K562 (cell line): ENCODE measurements around the gene CHIC2. TPM values are rescaled to one million over a fixed set of nuclear protein-coding genes. Genes with fewer than 3 reads are reported as not detected.

Experiments
- ATAC-seq: fragments of 200-7000 bp; cut with Tn5 transposase; 3 replicates; pipeline ENCODE4 v1.9.1; 2020; ENCODE audit warnings: moderate library complexity
- BruUV-seq: library from RNA; stranded (reverse); fragments of 400-500 nt; replicated peaks from 2 replicates; lab custom pipeline; 2021; lab: Mats Ljungman, UMichigan
- CTCF ChIA-PET: fragments of 300-600 bp; formaldehyde crosslinking; extraction: SDS; loops from one replicate; lab custom pipeline; 2021; ENCODE audit warnings: low intra/inter-chr PET ratio; lab: Yijun Ruan, JAX
- POLR2A ChIA-PET: fragments of 300-600, 350-650 bp; sonication (Branson Sonifier 250); formaldehyde crosslinking; extraction: SDS; loops from one replicate; lab custom pipeline; 2021; ENCODE audit warnings: antibody characterized with exemption, inconsistent platforms; lab: Yijun Ruan, JAX
- DNase-seq, 4 experiments: peaks; one replicate each; pipeline versions ENCODE4 v3.0.0 to v3.0.0-alpha.2; 2011 to 2018; ENCODE audit warnings: low spot score in 3 of 4, mixed read lengths in 3 of 4; ENCODE audit errors: extremely low read depth in 1 of 4
- FAIRE-seq: peaks from 2 replicates; lab custom pipeline; 2011; peaks lifted over from hg19 to GRCh38; lab: Jason Lieb, UNC
- H2AFZ ChIP-seq: 2 replicates; pipeline ENCODE4 v1.6.0; 2011; ENCODE audit warnings: low read depth, low read length, control low read depth, inconsistent platforms
- H3K27ac ChIP-seq: fragments of 200-600 bp; 3 replicates; pipeline ENCODE4 v1.8.0; 2011; ENCODE audit warnings: low read depth, mild to moderate bottlenecking, control low read depth, inconsistent platforms, low read length, moderate library complexity, mixed read lengths; ENCODE audit errors: extremely low read depth
- H3K27me3 ChIP-seq, 2 experiments: fragments of 300-600 bp in 1 of 2; 2 replicates in 1 of 2; 3 replicates in 1 of 2; pipeline versions ENCODE4 v1.6.0 to v1.8.0; 2011; ENCODE audit warnings: inconsistent platforms in 2 of 2, low read length in 2 of 2, mild to moderate bottlenecking in 1 of 2, mixed read lengths in 1 of 2, moderate library complexity in 1 of 2; ENCODE audit not compliant: control insufficient read depth in 2 of 2, insufficient read depth in 2 of 2
- H3K36me3 ChIP-seq: fragments of 300-600 bp; 3 replicates; pipeline ENCODE4 v1.8.0; 2011; ENCODE audit warnings: mild to moderate bottlenecking, low read length, inconsistent platforms; ENCODE audit not compliant: control insufficient read depth, insufficient read depth
- H3K4me1 ChIP-seq, 2 experiments: fragments of 200-600 bp in 1 of 2; replicated peaks in 1 of 2; 2 replicates in 1 of 2; 3 replicates in 1 of 2; pipeline versions ENCODE4 v1.5.1 to v1.8.0; 2011; ENCODE audit warnings: inconsistent platforms in 2 of 2, low read length in 2 of 2, mild to moderate bottlenecking in 1 of 2, mixed read lengths in 1 of 2, moderate library complexity in 1 of 2; ENCODE audit not compliant: control insufficient read depth in 2 of 2, insufficient read depth in 2 of 2
- H3K4me2 ChIP-seq: 2 replicates; pipeline ENCODE4 v1.6.1; 2011; ENCODE audit warnings: low read length, control low read depth, inconsistent platforms, mixed read lengths; ENCODE audit not compliant: insufficient read depth
- H3K4me3 ChIP-seq: fragments of 200-600 bp; sonication (generic), shearing (Covaris generic); 2 replicates; pipeline ENCODE4 v1.5.1; 2016; ENCODE audit warnings: control low read depth, inconsistent platforms
- H3K79me2 ChIP-seq: fragments of 200-600 bp; 3 replicates; pipeline ENCODE4 v1.8.0; 2011; ENCODE audit warnings: low read length, inconsistent platforms; ENCODE audit not compliant: control insufficient read depth, insufficient read depth
- H3K9ac ChIP-seq, 2 experiments: 2 replicates each; pipeline versions ENCODE4 v1.6.0 to v1.6.1; 2011; ENCODE audit warnings: low read depth in 2 of 2, low read length in 2 of 2, control low read depth in 1 of 2, inconsistent platforms in 1 of 2, mild to moderate bottlenecking in 1 of 2, mixed read lengths in 1 of 2; ENCODE audit not compliant: insufficient read depth in 1 of 2
- H3K9me1 ChIP-seq: one replicate; pipeline ENCODE4 v1.6.0; 2011; ENCODE audit warnings: inconsistent platforms, mild to moderate bottlenecking, low read length, moderate library complexity; ENCODE audit not compliant: control insufficient read depth, insufficient read depth
- H3K9me3 ChIP-seq: replicated peaks from 2 replicates; pipeline ENCODE4 v1.5.1; 2011; ENCODE audit warnings: low read depth, low read length, inconsistent platforms; ENCODE audit not compliant: control insufficient read depth, insufficient read depth
- H4K20me1 ChIP-seq: replicated peaks from 2 replicates; pipeline ENCODE4 v1.6.1; 2011; ENCODE audit warnings: low read length, inconsistent platforms, mixed read lengths; ENCODE audit not compliant: control insufficient read depth, insufficient read depth
- CREB1 ChIP-seq, 2 experiments: sonication (generic) in 1 of 2; formaldehyde crosslinking in 1 of 2; IDR thresholded peaks; 2 replicates each; pipeline versions ENCODE4 v1.6.1 to v1.8.0; 2012 to 2022; ENCODE audit warnings: inconsistent platforms in 1 of 2, mild to moderate bottlenecking in 1 of 2, missing genetic modification reagents in 1 of 2, moderate library complexity in 1 of 2
- DIDO1 ChIP-seq: fragments of 450-650 bp; IDR thresholded peaks from 2 replicates; pipeline ENCODE4 v1.6.1; 2016; ENCODE audit warnings: low read depth, missing biosample characterization, missing genetic modification characterization
- NUFIP1 ChIP-seq: fragments of 450-650 bp; IDR thresholded peaks from 2 replicates; pipeline ENCODE4 v1.6.1; 2018; ENCODE audit not compliant: partially characterized antibody
- PML ChIP-seq: IDR thresholded peaks from 2 replicates; pipeline ENCODE4 v1.6.1; 2012; ENCODE audit warnings: low read length, inconsistent platforms
- SMARCE1 ChIP-seq: fragments of 450-650 bp; IDR thresholded peaks from 2 replicates; pipeline ENCODE4 v1.7.1; 2016; ENCODE audit warnings: mild to moderate bottlenecking
- STAG1 ChIP-seq: sonication (generic); formaldehyde crosslinking; IDR thresholded peaks from 2 replicates; pipeline ENCODE4 v1.5.0; 2020; ENCODE audit warnings: missing genetic modification reagents, borderline replicate concordance
- TCF3 ChIP-seq: sonication (generic); formaldehyde crosslinking; IDR thresholded peaks from 2 replicates; pipeline ENCODE4 v1.4.0; 2020; ENCODE audit warnings: mild to moderate bottlenecking, missing genetic modification reagents
- TRIM24 ChIP-seq, 2 experiments: fragments of 450-650 bp; IDR thresholded peaks; 2 replicates each; pipeline ENCODE4 v1.6.1; 2016
- WGBS: fragments of 100-300 bp; shearing (Covaris generic); methylation state at CpG from one replicate; pipeline ENCODE4 v1.1.6; 2016; ENCODE audit warnings: low coverage, mixed read lengths; ENCODE audit not compliant: insufficient coverage; ENCODE audit errors: missing lambda C conversion rate; 5-methylcytosine and 5-hydroxymethylcytosine counted together
- in situ Hi-C: fragments of 300-500 bp; cut with MboI; formaldehyde crosslinking; loops from 4 replicates; pipeline ENCODE4 v1.15.0; 2018; ENCODE audit warnings: inconsistent platforms, mixed read lengths
- intact Hi-C: fragments of 100-400 bp; cut with micrococcal nuclease; formaldehyde crosslinking; loops from 2 replicates; pipeline ENCODE4 v1.14.2; 2022
- polyA plus RNA-seq, 8 experiments: library from polyadenylated mRNA; depleted of rRNA in 4 of 8; stranded (reverse) in 5 of 8; unstranded in 3 of 8; fragments of >200 nt; fragmentation: Nextera tagmentation in 2 of 8; fragmentation: Illumina TruSeq in 1 of 8; extraction: Ambion mirVana in 2 of 8; extraction: Trizol in 1 of 8; gene quantifications; 2 replicates each; pipeline versions ENCODE4 v1.2.1 to v1.2.3, GENCODE V29; 2011 to 2014; ENCODE audit warnings: inconsistent platforms in 1 of 8, missing spikeins in 1 of 8
- total RNA-seq, 7 experiments: library from RNA; depleted of rRNA in 6 of 7; stranded (reverse); fragments of >200 nt in 6 of 7; fragmentation: Illumina TruSeq in 2 of 7; extraction: Trizol in 2 of 7; gene quantifications; 2 replicates each; pipeline versions ENCODE4 v1.2.1 to v1.2.3, GENCODE V29; 2011 to 2021; ENCODE audit warnings: low replicate concordance in 1 of 7
- TF ChIP-seq, protein P1 (sequence below): fragments of 250-450 bp; sonication (Bioruptor Pico); IDR thresholded peaks from 2 replicates; pipeline ENCODE4 v1.4.0; 2020; ENCODE audit warnings: borderline replicate concordance
- TF ChIP-seq, protein P2 (sequence below): fragments of 250-450 bp; sonication (Bioruptor Pico); IDR thresholded peaks from 2 replicates; pipeline ENCODE4 v1.8.0; 2021; ENCODE audit warnings: borderline replicate concordance, mild to moderate bottlenecking, moderate library complexity; ENCODE audit not compliant: poor library complexity, severe bottlenecking
- TF ChIP-seq, protein P3 (sequence below): fragments of 250-450 bp; sonication (Bioruptor Pico); IDR thresholded peaks from 2 replicates; pipeline ENCODE4 v1.6.1; 2021; ENCODE audit warnings: mild to moderate bottlenecking
- TF ChIP-seq, protein P4 (sequence below): sonication (generic); formaldehyde crosslinking; IDR thresholded peaks from 2 replicates; pipeline ENCODE4 v1.8.1; 2023; ENCODE audit warnings: mild to moderate bottlenecking, missing genetic modification reagents
- TF ChIP-seq, protein P5 (sequence below): fragments of 250-450 bp; sonication (Bioruptor Pico); IDR thresholded peaks from 2 replicates; pipeline ENCODE4 v1.4.0; 2020; ENCODE audit warnings: mild to moderate bottlenecking, moderate library complexity, borderline replicate concordance

The CHIC2 gene
- total and polyA plus RNA-seq, 9 of the 15 experiments (the other 6 are each of a cell fraction or from before 2014, with no cell fraction given): 0.89 to 25.1 (median 12.1) TPM

DNA sequence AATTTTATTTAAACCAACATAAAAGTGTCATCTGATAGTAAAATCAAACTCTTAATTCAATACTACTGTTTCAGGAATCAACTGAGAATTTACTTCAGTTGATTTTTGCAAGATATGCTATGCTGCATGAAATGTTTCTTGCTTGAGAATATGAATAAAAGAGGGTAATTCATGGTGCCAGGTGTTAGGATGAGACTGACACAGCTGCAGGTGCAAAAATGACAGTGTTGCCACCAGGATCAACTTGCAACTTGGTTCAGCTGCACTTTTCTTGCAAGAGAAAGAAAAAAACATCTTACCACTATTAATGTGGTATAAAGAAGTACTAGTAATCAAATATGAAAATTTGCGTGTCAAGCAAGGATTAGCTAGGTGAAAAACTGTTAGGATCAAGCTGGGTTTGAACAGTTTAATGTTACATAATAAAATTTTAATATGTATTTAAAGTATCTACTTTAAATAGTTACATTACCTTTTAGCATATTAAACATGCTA lies 49.7 kb downstream of the CHIC2 start:
- FAIRE-seq (no peak), DNase-seq (no peak), ATAC-seq (no peak)
- in situ Hi-C loops: no loop called here
- POLR2A ChIA-PET: interaction anchor here (1.1 kb wide), 1 partner anchor 12 kb away, joined by 3 read pairs; no protein-coding TSS in a partner anchor
- Histone ChIP-seq H3K27ac (no peak overlapping the region), H3K36me3 (peaks cover 4% of the 10 kb centered on the region; the same call in 1 of the 3 replicates), H3K4me1 (no peaks in the 10 kb centered on the region), H4K20me1 (no peaks in the 10 kb centered on the region), H3K4me3 (no peak overlapping the region), H2AFZ (no peak overlapping the region), H3K27me3 (no peaks in the 10 kb centered on the region), H3K79me2 (no peaks in the 10 kb centered on the region), H3K9ac (no peak overlapping the region), H3K9me3 (no peaks in the 10 kb centered on the region), H3K9me1 (no peaks in the 10 kb centered on the region), H3K4me2 (no peak overlapping the region)
- intact Hi-C loops: no loop called here
- 85% methylated on average over 1 of the region's 1 CpG for WGBS
- CTCF ChIA-PET: no interaction called here
- no TSS peak for BruUV-seq
- TF ChIP-seq PML (no peak), SMARCE1 (no peak), DIDO1 (tag) (no peak), TCF3 (CRISPR knock-in tag) (no peak), NUFIP1 (no peak), TRIM24 (IDR thresholded peaks at IDR 0.05) (no peak), CREB1 (IDR thresholded peaks at IDR 0.05) (no peak), CREB1 (CRISPR knock-in tag; IDR thresholded peaks at IDR 0.05) (no peak), STAG1 (CRISPR knock-in tag) (no peak)
- TF ChIP-seq, protein P1, sequence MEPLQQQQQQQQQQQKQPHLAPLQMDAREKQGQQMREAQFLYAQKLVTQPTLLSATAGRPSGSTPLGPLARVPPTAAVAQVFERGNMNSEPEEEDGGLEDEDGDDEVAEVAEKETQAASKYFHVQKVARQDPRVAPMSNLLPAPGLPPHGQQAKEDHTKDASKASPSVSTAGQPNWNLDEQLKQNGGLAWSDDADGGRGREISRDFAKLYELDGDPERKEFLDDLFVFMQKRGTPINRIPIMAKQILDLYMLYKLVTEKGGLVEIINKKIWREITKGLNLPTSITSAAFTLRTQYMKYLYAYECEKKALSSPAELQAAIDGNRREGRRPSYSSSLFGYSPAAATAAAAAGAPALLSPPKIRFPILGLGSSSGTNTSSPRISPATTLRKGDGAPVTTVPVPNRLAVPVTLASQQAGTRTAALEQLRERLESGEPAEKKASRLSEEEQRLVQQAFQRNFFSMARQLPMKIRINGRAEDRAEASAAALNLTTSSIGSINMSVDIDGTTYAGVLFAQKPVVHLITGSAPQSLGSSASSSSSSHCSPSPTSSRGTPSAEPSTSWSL (CRISPR knock-in tag): no peak
- TF ChIP-seq, protein P2, sequence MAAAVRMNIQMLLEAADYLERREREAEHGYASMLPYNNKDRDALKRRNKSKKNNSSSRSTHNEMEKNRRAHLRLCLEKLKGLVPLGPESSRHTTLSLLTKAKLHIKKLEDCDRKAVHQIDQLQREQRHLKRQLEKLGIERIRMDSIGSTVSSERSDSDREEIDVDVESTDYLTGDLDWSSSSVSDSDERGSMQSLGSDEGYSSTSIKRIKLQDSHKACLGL (CRISPR knock-in tag): no peak
- TF ChIP-seq, protein P3, sequence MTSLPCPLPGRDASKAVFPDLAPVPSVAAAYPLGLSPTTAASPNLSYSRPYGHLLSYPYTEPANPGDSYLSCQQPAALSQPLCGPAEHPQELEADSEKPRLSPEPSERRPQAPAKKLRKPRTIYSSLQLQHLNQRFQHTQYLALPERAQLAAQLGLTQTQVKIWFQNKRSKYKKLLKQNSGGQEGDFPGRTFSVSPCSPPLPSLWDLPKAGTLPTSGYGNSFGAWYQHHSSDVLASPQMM (CRISPR knock-in tag): no peak
- TF ChIP-seq, protein P4, sequence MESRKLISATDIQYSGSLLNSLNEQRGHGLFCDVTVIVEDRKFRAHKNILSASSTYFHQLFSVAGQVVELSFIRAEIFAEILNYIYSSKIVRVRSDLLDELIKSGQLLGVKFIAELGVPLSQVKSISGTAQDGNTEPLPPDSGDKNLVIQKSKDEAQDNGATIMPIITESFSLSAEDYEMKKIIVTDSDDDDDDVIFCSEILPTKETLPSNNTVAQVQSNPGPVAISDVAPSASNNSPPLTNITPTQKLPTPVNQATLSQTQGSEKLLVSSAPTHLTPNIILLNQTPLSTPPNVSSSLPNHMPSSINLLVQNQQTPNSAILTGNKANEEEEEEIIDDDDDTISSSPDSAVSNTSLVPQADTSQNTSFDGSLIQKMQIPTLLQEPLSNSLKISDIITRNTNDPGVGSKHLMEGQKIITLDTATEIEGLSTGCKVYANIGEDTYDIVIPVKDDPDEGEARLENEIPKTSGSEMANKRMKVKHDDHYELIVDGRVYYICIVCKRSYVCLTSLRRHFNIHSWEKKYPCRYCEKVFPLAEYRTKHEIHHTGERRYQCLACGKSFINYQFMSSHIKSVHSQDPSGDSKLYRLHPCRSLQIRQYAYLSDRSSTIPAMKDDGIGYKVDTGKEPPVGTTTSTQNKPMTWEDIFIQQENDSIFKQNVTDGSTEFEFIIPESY: no peak
- TF ChIP-seq, protein P5, sequence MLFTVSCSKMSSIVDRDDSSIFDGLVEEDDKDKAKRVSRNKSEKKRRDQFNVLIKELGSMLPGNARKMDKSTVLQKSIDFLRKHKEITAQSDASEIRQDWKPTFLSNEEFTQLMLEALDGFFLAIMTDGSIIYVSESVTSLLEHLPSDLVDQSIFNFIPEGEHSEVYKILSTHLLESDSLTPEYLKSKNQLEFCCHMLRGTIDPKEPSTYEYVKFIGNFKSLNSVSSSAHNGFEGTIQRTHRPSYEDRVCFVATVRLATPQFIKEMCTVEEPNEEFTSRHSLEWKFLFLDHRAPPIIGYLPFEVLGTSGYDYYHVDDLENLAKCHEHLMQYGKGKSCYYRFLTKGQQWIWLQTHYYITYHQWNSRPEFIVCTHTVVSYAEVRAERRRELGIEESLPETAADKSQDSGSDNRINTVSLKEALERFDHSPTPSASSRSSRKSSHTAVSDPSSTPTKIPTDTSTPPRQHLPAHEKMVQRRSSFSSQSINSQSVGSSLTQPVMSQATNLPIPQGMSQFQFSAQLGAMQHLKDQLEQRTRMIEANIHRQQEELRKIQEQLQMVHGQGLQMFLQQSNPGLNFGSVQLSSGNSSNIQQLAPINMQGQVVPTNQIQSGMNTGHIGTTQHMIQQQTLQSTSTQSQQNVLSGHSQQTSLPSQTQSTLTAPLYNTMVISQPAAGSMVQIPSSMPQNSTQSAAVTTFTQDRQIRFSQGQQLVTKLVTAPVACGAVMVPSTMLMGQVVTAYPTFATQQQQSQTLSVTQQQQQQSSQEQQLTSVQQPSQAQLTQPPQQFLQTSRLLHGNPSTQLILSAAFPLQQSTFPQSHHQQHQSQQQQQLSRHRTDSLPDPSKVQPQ (CRISPR knock-in tag): no peak
